GM23338 (cell line): Measurements from ENCODE around the gene PABPC1L. TPM values are rescaled to one million over a fixed set of nuclear protein-coding genes. Genes with fewer than 3 reads are reported as not detected.

Experiments used
- ATAC-seq: fragments of 200-7000 bp; cut with Tn5 transposase; 3 replicates; pipeline ENCODE4 v1.9.1; 2020
- DNase-seq: peaks from one replicate; pipeline ENCODE4 v3.0.0-alpha.2; 2015; ENCODE audit warnings: low spot score
- H2AFZ ChIP-seq: fragments of 200-600 bp; sonication (generic); 2 replicates; pipeline ENCODE4 v1.8.0; 2016; ENCODE audit warnings: antibody characterized with exemption, mild to moderate bottlenecking, moderate library complexity
- H3F3A ChIP-seq: fragments of 200-600 bp; sonication (generic); replicated peaks from 2 replicates; pipeline ENCODE4 v1.8.0; 2017; ENCODE audit warnings: antibody characterized with exemption, mixed run types, low read depth
- H3K27ac ChIP-seq: fragments of 200-600 bp; sonication (generic); 2 replicates; pipeline ENCODE4 v1.6.1; 2016; ENCODE audit warnings: low read depth
- H3K27me3 ChIP-seq: fragments of 200-600 bp; sonication (generic); 2 replicates; pipeline ENCODE4 v1.8.0; 2016; ENCODE audit warnings: mild to moderate bottlenecking, mixed run types, moderate library complexity; ENCODE audit not compliant: insufficient read depth
- H3K36me3 ChIP-seq: fragments of 200-600 bp; sonication (generic); 2 replicates; pipeline ENCODE4 v1.8.0; 2016; ENCODE audit warnings: mild to moderate bottlenecking; ENCODE audit not compliant: insufficient read depth
- H3K4me1 ChIP-seq: fragments of 200-600 bp; sonication (generic); 2 replicates; pipeline ENCODE4 v1.8.0; 2016; ENCODE audit warnings: mild to moderate bottlenecking, moderate library complexity; ENCODE audit not compliant: insufficient read depth
- H3K4me2 ChIP-seq: fragments of 200-600 bp; sonication (generic); 2 replicates; pipeline ENCODE4 v1.7.1; 2017; ENCODE audit warnings: mixed run types
- H3K4me3 ChIP-seq: fragments of 200-600 bp; sonication (generic); 2 replicates; pipeline ENCODE4 v1.6.1; 2016; ENCODE audit warnings: mixed run types
- H3K79me2 ChIP-seq: fragments of 200-600 bp; sonication (generic); replicated peaks from 2 replicates; pipeline ENCODE4 v1.8.0; 2017; ENCODE audit warnings: mild to moderate bottlenecking; ENCODE audit not compliant: insufficient read depth
- H3K9me2 ChIP-seq: fragments of 200-600 bp; sonication (generic); 2 replicates; pipeline ENCODE4 v1.8.0; 2017; ENCODE audit not compliant: insufficient read depth
- H4K20me1 ChIP-seq: fragments of 200-600 bp; sonication (generic); replicated peaks from 2 replicates; pipeline ENCODE4 v1.8.0; 2017; ENCODE audit warnings: mild to moderate bottlenecking; ENCODE audit not compliant: insufficient read depth
- H3K27ac Mint-ChIP-seq: 2 replicates; pipeline ENCODE4 v1.8.0; 2020; ENCODE audit warnings: inconsistent platforms, mild to moderate bottlenecking, moderate library complexity, mixed read lengths
- H3K27me3 Mint-ChIP-seq: 3 replicates; pipeline ENCODE4 v1.8.0; 2022; ENCODE audit warnings: low read depth, mild to moderate bottlenecking, moderate library complexity, mixed read lengths, inconsistent platforms; ENCODE audit not compliant: insufficient read depth, poor library complexity
- H3K36me3 Mint-ChIP-seq: 3 replicates; pipeline ENCODE4 v1.8.0; 2021; ENCODE audit warnings: low read depth, mild to moderate bottlenecking, inconsistent platforms, moderate library complexity, mixed read lengths
- H3K4me1 Mint-ChIP-seq: 3 replicates; pipeline ENCODE4 v1.8.0; 2020; ENCODE audit warnings: mild to moderate bottlenecking, inconsistent platforms, mixed read lengths
- H3K4me3 Mint-ChIP-seq: 3 replicates; pipeline ENCODE4 v1.8.0; 2021; ENCODE audit warnings: moderate library complexity, mild to moderate bottlenecking, inconsistent platforms, mixed read lengths
- H3K9me3 Mint-ChIP-seq: 3 replicates; pipeline ENCODE4 v1.8.0; 2020; ENCODE audit warnings: moderate library complexity, mild to moderate bottlenecking, inconsistent platforms, mixed read lengths
- CREB1 ChIP-seq: fragments of 250-450 bp; sonication (Bioruptor Pico); IDR thresholded peaks from 2 replicates; pipeline ENCODE4 v1.5.0; 2020; ENCODE audit warnings: low read depth, mild to moderate bottlenecking, moderate library complexity
- EZH2phosphoT487 ChIP-seq: fragments of 200-600 bp; sonication (generic); IDR thresholded peaks from one replicate; pipeline ENCODE4 v1.8.1; 2018; ENCODE audit warnings: antibody characterized with exemption; ENCODE audit not compliant: unreplicated experiment
- JUNB ChIP-seq: IDR thresholded peaks from one replicate; pipeline ENCODE4 v1.6.1; 2016; ENCODE audit warnings: antibody characterized with exemption; ENCODE audit not compliant: unreplicated experiment
- NANOG ChIP-seq: IDR thresholded peaks from 2 replicates; pipeline ENCODE4 v1.6.1; 2016; ENCODE audit warnings: antibody characterized with exemption, borderline replicate concordance
- POLR2AphosphoS5 ChIP-seq: IDR thresholded peaks from 2 replicates; pipeline ENCODE4 v1.6.1; 2016; ENCODE audit warnings: antibody characterized with exemption, low read depth
- REST ChIP-seq: IDR thresholded peaks from one replicate; pipeline ENCODE4 v1.6.1; 2018; ENCODE audit warnings: antibody characterized with exemption; ENCODE audit not compliant: unreplicated experiment
- STAT1 ChIP-seq: IDR thresholded peaks from one replicate; pipeline ENCODE4 v1.6.1; 2016; ENCODE audit warnings: antibody characterized with exemption; ENCODE audit not compliant: unreplicated experiment
- ZNF114 ChIP-seq: fragments of 250-450 bp; sonication (Bioruptor Pico); IDR thresholded peaks from 2 replicates; pipeline ENCODE4 v1.5.0; 2020; ENCODE audit warnings: mild to moderate bottlenecking, moderate library complexity
- ZNF331 ChIP-seq: fragments of 250-450 bp; sonication (Bioruptor Pico); IDR thresholded peaks from 2 replicates; pipeline ENCODE4 v1.5.0; 2020; ENCODE audit warnings: low read depth, mild to moderate bottlenecking, moderate library complexity
- ZNF462 ChIP-seq: fragments of 250-450 bp; sonication (Bioruptor Pico); IDR thresholded peaks from 2 replicates; pipeline ENCODE4 v1.5.0; 2020; ENCODE audit warnings: mild to moderate bottlenecking, moderate library complexity
- polyA plus RNA-seq: library from polyadenylated mRNA; unstranded; fragments of >200 nt; fragmentation: Nextera tagmentation; extraction: Ambion mirVana; gene quantifications from 2 replicates; pipeline ENCODE4 v1.2.1, GENCODE V29; 2016
- total RNA-seq: library from RNA; depleted of rRNA; stranded (reverse); fragments of >200 nt; shearing (Covaris generic); gene quantifications from 2 replicates; pipeline ENCODE4 v1.2.3, GENCODE V29; 2014
- TF ChIP-seq, protein P1 (sequence below): IDR thresholded peaks from 2 replicates; pipeline ENCODE4 v1.6.1; 2016; ENCODE audit warnings: antibody characterized with exemption

PABPC1L gene
- total and polyA plus RNA-seq, 2 experiments from 2014 or later: 44.4 to 49.1 TPM

DNA sequence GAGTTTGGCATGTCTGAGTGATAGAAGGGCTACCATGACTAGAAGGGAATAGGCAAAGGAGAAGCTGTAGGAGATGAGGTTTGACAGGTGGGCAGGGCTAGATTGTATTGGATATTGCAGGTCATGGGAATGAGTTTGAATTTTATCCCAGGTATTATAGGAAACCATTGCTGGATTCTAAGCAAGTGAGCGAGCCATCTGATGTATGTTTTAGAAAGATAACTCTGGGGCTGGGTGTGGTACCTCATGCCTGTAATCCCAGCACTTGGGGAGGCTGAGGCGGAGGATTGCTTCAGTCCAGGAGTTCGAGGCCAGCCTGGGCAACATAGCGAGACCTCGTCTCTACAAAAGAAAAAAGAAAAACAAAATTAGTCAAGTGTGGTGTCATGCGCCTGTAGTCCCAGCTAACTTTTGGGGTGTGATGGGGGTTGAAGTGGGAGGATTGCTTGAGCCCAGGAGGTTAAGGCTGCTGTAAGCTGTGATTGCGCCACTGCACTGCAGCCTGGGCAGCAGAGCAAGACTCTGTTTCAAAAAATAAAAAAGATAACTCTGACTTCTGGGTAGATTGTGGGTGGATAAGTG, 73.3 kb downstream of the PABPC1L start:
- Mint-ChIP-seq H3K4me1 (no peaks in the 10 kb centered on the region), H3K27ac (no peak overlapping the region)

More for the DNA sequence above, 73.3 kb downstream of the PABPC1L start:
- Histone ChIP-seq H3F3A (no peaks in the 10 kb centered on the region), H3K4me1 (no peaks in the 10 kb centered on the region), H3K27ac (no peak overlapping the region), H2AFZ (no peak overlapping the region), H3K4me2 (no peak overlapping the region), H4K20me1 (peaks cover 9% of the 10 kb centered on the region; the same call in 1 of the 2 replicates), H3K4me3 (no peak overlapping the region), H3K27me3 (no peaks in the 10 kb centered on the region), H3K79me2 (no peaks in the 10 kb centered on the region), H3K9me2 (no peaks in the 10 kb centered on the region), H3K36me3 (peaks cover 17% of the 10 kb centered on the region; the same call in 1 of the 2 replicates)
- Mint-ChIP-seq H3K27me3 (no peaks in the 10 kb centered on the region), H3K9me3 (no peaks in the 10 kb centered on the region), H3K36me3 (peaks cover 34% of the 10 kb centered on the region; the same call in 2 of the 3 replicates), H3K4me3 (no peak overlapping the region)
- DNase-seq (no peak), ATAC-seq (no peak)
- TF ChIP-seq REST (no peak), CREB1 (CRISPR knock-in tag) (no peak), STAT1 (no peak), ZNF114 (no peak), POLR2AphosphoS5 (no peak), JUNB (no peak), ZNF331 (CRISPR knock-in tag) (no peak), EZH2phosphoT487 (no peak), NANOG (no peak), ZNF462 (no peak)
- TF ChIP-seq, protein P1, sequence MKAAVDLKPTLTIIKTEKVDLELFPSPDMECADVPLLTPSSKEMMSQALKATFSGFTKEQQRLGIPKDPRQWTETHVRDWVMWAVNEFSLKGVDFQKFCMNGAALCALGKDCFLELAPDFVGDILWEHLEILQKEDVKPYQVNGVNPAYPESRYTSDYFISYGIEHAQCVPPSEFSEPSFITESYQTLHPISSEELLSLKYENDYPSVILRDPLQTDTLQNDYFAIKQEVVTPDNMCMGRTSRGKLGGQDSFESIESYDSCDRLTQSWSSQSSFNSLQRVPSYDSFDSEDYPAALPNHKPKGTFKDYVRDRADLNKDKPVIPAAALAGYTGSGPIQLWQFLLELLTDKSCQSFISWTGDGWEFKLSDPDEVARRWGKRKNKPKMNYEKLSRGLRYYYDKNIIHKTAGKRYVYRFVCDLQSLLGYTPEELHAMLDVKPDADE: no peak
